Rectal smooth muscle tissue (tissue), 1 donor: ENCODE results near the gene AP1G1.
"Not testable (repeated sequence)": the region's sequence is repeated elsewhere in the genome, so short reads cannot be mapped to it uniquely, and the experiment has no call there.

Experiments used
- H3K27ac ChIP-seq: one replicate; pipeline ENCODE4 v1.7.0; 2013; ENCODE audit warnings: low read depth, low read length, inconsistent platforms
- H3K27me3 ChIP-seq: one replicate; pipeline ENCODE4 v1.7.0; 2013; ENCODE audit warnings: low read length; ENCODE audit not compliant: control insufficient read depth, insufficient read depth
- H3K36me3 ChIP-seq: one replicate; pipeline ENCODE4 v1.7.0; 2013; ENCODE audit warnings: low read length; ENCODE audit not compliant: control insufficient read depth, insufficient read depth
- H3K4me1 ChIP-seq: one replicate; pipeline ENCODE4 v1.7.0; 2013; ENCODE audit warnings: low read length; ENCODE audit not compliant: control insufficient read depth, insufficient read depth
- H3K4me3 ChIP-seq: one replicate; pipeline ENCODE4 v1.7.0; 2013; ENCODE audit warnings: low read length
- H3K9ac ChIP-seq: one replicate; pipeline ENCODE4 v1.7.0; 2013; ENCODE audit warnings: low read length

AP1G1 gene

DNA sequence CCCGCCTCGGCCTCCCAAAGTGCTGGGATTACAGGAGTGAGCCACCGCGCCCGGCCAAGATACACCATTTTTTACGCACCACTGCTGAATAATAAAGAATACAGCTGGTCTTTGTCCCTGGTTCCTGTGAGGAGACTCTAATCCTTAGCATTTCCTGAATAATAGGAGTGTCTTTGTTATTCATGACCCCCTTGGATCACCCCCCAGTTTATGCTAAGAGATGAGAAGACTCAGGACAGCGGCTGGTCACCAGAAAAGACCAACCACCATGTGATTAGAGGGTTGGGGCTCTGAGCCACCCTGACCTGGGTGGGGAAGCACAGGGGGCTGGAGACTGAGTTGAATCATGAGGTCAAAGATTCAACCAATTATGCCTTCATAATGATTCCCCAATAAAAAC, 101.4 kb downstream of the AP1G1 start:
- H3K36me3 ChIP-seq, result no peaks in the 10 kb centered on the region
- H3K4me1 ChIP-seq, result no peaks in the 10 kb centered on the region
- no peaks in the 10 kb centered on the region for H3K27me3 ChIP-seq
- H3K4me3 ChIP-seq, result no peak overlapping the region
- H3K9ac ChIP-seq, result no peak overlapping the region
- no peak overlapping the region for H3K27ac ChIP-seq

DNA sequence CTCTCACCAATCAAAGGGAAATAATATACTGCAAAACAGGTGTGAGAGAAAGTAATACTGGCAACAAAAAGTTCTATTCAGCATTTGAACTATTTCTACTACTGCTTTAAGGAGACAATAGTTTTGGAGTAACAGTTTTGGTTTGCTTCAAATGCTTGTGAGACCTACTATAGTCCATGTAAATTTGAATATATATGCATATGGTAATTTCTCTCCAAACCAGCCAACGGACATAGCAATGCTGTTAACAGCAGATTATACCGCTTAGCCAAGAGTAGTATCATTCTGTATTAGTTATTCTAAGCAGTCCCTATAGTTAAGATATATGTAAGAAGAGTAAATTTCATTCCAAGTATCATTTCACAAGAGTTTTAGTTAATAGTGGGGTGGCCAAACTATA, 102.6 kb downstream of the AP1G1 start:
- Histone ChIP-seq H3K4me3 (no peak overlapping the region), H3K4me1 (no peaks in the 10 kb centered on the region), H3K9ac (no peak overlapping the region)

DNA sequence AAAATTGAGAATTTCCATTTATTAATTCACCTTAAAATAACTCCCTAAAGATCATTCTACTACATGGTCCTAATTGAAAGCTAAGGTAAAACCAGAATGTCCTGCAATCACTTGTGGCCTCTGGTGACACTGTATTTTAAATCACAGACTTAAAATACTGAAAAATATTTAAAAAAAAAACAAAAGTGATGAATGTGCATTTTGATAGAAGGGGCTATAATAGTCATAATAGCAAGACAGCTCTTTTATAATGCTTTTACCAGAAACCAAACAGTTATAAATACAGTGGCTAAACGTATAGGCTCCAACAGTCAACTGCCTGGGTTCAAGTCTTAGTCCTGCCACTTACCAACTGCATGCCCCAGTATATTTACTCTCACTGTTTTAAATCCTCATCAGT, 105.3 kb downstream of the AP1G1 start:
- no peaks in the 10 kb centered on the region for H3K27me3 ChIP-seq
- no peak overlapping the region for H3K27ac ChIP-seq
- no peaks in the 10 kb centered on the region for H3K4me1 ChIP-seq
- no peak overlapping the region for H3K9ac ChIP-seq
- no peak overlapping the region for H3K4me3 ChIP-seq
- H3K36me3 ChIP-seq, result peaks cover 8% of the 10 kb centered on the region

More for the DNA sequence above, 102.6 kb downstream of the AP1G1 start:
- Histone ChIP-seq H3K27ac (no peak overlapping the region), H3K36me3 (no peaks in the 10 kb centered on the region), H3K27me3 (no peaks in the 10 kb centered on the region)

DNA sequence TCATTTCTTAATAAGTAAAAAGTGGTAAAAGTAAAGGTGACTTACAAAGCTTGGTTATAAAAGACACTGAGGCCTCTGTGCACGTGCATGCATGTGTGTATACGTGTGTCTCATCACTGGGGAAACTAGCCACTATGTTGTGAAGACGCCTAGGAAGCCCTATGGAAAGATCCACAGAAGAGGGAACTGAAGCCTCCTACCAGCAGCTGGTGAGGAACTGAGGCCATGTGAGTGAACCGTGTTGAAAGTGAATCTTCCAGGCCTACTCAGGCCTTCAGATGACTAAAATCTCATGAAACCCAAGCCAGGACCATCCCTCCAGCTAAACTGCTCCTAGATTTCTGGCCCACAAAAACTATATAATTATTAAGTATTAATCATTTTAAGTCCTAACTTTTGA, 107.8 kb downstream of the AP1G1 start:
- H3K36me3 ChIP-seq, result peaks cover 9% of the 10 kb centered on the region
- no peak overlapping the region for H3K27ac ChIP-seq
- no peak overlapping the region for H3K4me3 ChIP-seq
- no peaks in the 10 kb centered on the region for H3K27me3 ChIP-seq
- H3K9ac ChIP-seq, result no peak overlapping the region
- H3K4me1 ChIP-seq, result no peaks in the 10 kb centered on the region

DNA sequence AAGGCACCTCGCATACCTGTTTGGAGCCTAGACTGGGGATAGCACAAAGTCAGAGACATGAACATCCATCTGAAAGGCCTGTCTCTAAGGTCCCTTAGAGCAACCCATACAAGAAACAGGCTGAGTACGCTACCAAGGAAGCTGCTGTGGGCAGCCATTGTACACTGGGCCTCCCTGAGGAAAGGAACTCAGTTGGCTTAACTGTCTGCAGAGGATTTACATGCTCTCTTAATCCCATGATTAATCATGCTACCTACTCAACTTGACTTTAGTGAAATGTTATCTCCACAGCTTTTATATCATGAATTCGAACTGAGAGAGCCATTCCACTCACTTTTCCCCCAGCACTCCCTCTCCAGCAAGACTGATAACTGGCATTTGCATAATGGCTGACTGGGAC, 110.1 kb downstream of the AP1G1 start:
- Histone ChIP-seq H3K27ac (no peak overlapping the region), H3K9ac (no peak overlapping the region), H3K4me3 (no peak overlapping the region), H3K27me3 (no peaks in the 10 kb centered on the region), H3K4me1 (no peaks in the 10 kb centered on the region), H3K36me3 (peaks cover 9% of the 10 kb centered on the region)

DNA sequence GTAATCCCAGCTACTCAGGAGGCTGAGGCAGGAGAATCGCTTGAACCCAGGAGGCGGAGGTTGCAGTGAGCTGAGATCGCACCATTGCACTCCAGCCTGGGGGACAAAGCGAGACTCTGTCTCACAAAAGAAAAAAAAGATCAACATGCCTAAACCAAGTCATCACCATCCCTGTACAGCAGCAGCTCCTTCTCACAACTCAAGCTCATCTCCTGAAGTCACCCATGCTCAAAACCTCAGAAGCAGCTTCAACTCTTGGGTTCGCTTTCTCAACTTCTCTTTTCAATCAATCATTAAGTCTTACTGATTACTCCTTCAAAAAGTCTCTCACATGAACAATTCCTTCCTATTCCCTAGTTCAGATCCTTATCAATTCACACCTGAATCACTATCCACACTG, 115.5 kb downstream of the AP1G1 start:
- peaks cover 4% of the 10 kb centered on the region for H3K36me3 ChIP-seq
- no peaks in the 10 kb centered on the region for H3K27me3 ChIP-seq
- no peaks in the 10 kb centered on the region for H3K4me1 ChIP-seq
- H3K9ac ChIP-seq, result no peak overlapping the region
- no peak overlapping the region for H3K4me3 ChIP-seq
- no peak overlapping the region for H3K27ac ChIP-seq

DNA sequence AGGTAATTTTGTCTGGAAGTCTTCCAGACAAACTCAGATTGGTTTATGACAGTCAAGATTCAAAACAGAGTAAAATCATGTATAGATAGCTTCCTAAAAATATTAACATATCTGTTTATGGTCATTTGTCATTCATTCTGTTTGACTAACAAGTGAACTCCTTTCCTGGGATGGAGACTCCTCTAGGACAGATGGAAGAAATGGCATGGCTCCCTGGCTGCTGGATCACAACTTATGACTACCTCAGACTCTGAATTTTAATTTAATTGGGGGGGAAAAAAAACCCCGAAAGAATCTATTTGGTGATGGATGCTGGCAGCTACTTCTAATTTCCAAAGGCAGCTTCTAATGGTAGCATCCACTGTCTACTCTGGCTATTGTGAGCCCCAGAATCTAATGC, 118.7 kb downstream of the AP1G1 start:
- no peak overlapping the region for H3K9ac ChIP-seq
- H3K4me3 ChIP-seq, result no peak overlapping the region
- H3K4me1 ChIP-seq, result no peaks in the 10 kb centered on the region
- H3K36me3 ChIP-seq, result peaks cover 4% of the 10 kb centered on the region
- H3K27me3 ChIP-seq, result no peaks in the 10 kb centered on the region
- H3K27ac ChIP-seq, result no peak overlapping the region

DNA sequence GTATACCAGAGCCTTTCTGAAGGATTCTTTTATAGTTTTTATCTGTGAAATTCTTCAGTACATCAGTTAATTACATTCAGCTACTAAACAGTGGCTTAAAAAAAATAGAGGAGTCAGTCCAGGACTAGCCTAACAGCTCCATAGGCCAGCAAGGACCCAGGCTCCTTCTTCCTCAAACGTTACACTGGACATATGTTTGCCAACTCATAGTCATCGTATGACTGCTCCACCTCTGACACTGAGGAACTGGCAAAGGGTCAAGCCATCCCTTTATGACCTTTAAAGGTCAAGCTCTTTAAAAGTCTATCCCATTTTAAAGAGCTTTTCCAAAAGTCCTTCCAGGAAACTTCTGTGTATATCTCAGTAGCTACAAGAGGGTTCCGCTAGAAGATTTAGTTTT, 120.8 kb downstream of the AP1G1 start:
- peaks cover 10% of the 10 kb centered on the region for H3K36me3 ChIP-seq
- no peaks in the 10 kb centered on the region for H3K27me3 ChIP-seq
- H3K4me3 ChIP-seq, result no peak overlapping the region
- no peaks in the 10 kb centered on the region for H3K4me1 ChIP-seq
- no peak overlapping the region for H3K9ac ChIP-seq
- H3K27ac ChIP-seq, result no peak overlapping the region

DNA sequence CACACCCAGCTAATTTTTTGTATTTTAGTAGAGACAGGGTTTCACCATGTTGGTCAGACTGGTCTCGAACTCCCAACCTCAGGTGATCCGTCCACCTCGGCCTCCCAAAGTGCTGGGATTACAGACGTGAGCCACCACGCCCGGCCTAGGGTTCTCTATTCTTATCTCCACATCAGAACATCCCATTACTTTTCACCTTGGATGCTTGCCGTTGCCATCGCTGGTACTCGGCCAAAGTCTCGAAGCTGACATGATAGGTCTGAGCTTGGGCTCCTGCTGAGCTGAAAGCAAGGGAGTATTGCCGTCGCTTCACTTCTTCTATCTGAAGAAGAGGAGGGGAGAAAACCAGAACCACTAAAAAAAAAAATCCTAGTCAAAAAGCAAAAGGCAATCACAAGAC, 124.4 kb downstream of the AP1G1 start:
- H3K9ac ChIP-seq, H3K27me3 ChIP-seq, H3K27ac ChIP-seq, H3K4me1 ChIP-seq, H3K4me3 ChIP-seq, H3K36me3 ChIP-seq: not testable (repeated sequence)

DNA sequence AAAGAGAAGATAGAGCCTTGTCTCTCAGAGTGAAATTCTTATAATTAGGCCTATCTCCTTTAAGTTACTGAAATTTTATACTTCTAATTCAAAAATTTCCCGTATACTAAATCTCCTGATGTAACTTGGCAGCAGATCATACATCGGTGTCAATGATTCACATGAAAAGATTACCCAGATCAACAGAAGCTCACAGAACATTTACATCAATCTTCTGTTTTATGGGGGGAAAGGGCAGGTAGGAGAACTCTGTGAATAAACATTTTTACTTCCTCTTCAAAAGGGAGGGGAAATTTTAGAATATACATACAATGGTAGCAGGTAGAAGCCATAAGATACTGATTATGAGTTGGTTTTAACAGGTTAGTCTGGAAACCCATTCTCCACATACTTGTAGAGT, 127.3 kb downstream of the AP1G1 start:
- Histone ChIP-seq H3K4me3 (no peak overlapping the region), H3K9ac (no peak overlapping the region), H3K4me1 (no peaks in the 10 kb centered on the region), H3K36me3 (peaks cover 6% of the 10 kb centered on the region), H3K27me3 (no peaks in the 10 kb centered on the region), H3K27ac (no peak overlapping the region)
